Activated CD4-positive, alpha-beta T cell treated with anti-CD3 and anti-CD28 coated beads, Interleukin-2, amount 10 ng/mL, durations not matched to agents 7 days and 5 days (primary cell): Measurements from ENCODE around the gene MAST2. TPM values are rescaled to one million over a fixed set of nuclear protein-coding genes. Genes with fewer than 3 reads are reported as not detected.

Source experiments
- CTCF ChIA-PET: fragments of 350-600 bp; sonication (Branson Sonifier 250); formaldehyde crosslinking; loops from one replicate; lab custom pipeline; 2021; ENCODE audit warnings: antibody characterized with exemption; lab: Charles Lee
- POLR2A ChIA-PET: fragments of 350-600 bp; sonication (Branson Sonifier 250); formaldehyde crosslinking; loops from one replicate; lab custom pipeline; 2021; ENCODE audit warnings: antibody characterized with exemption; lab: Charles Lee
- DNase-seq: peaks from one replicate; pipeline ENCODE4 v3.0.0-alpha.2; 2020
- H3K27ac Mint-ChIP-seq: one replicate; pipeline ENCODE4 v1.8.0; 2021; ENCODE audit warnings: mild to moderate bottlenecking, moderate library complexity, mixed read lengths
- H3K27me3 Mint-ChIP-seq: one replicate; pipeline ENCODE4 v1.8.0; 2021; ENCODE audit warnings: mixed read lengths
- H3K36me3 Mint-ChIP-seq: one replicate; pipeline ENCODE4 v1.8.0; 2021; ENCODE audit warnings: low read depth, mixed read lengths
- H3K4me1 Mint-ChIP-seq: one replicate; pipeline ENCODE4 v1.8.0; 2021; ENCODE audit warnings: mixed read lengths
- H3K4me3 Mint-ChIP-seq: one replicate; pipeline ENCODE4 v1.8.0; 2021; ENCODE audit warnings: mild to moderate bottlenecking, moderate library complexity, mixed read lengths
- H3K9me3 Mint-ChIP-seq: one replicate; pipeline ENCODE4 v1.8.0; 2021; ENCODE audit warnings: mixed read lengths
- total RNA-seq, 2 experiments: library from RNA; stranded (reverse); gene quantifications; one replicate each; pipeline ENCODE4 v1.2.3, GENCODE V29; 2021

MAST2 gene
- total RNA-seq, 2 experiments from 2014 or later, result 25.2 to 26.3 TPM

- no peak for DNase-seq
- H3K27me3 Mint-ChIP-seq, result no peaks in the 10 kb centered on the region
- no peaks in the 10 kb centered on the region for H3K9me3 Mint-ChIP-seq
- H3K27ac Mint-ChIP-seq, result no peak overlapping the region
- no peaks in the 10 kb centered on the region for H3K4me1 Mint-ChIP-seq
- H3K36me3 Mint-ChIP-seq, result peaks cover 17% of the 10 kb centered on the region
- POLR2A ChIA-PET, result no interaction called here
- no peak overlapping the region for H3K4me3 Mint-ChIP-seq
- CTCF ChIA-PET, result interaction anchor here (0.9 kb wide), 1 partner anchor 14 kb away, joined by 3 read pairs; no protein-coding TSS in a partner anchor
These were observed 208.8 kb downstream of the MAST2 start for GRCh38 chr1:46012236-46012635.

- no peak for DNase-seq
These were observed 210.2 kb downstream of the MAST2 start for GRCh38 chr1:46013581-46013980.

DNA sequence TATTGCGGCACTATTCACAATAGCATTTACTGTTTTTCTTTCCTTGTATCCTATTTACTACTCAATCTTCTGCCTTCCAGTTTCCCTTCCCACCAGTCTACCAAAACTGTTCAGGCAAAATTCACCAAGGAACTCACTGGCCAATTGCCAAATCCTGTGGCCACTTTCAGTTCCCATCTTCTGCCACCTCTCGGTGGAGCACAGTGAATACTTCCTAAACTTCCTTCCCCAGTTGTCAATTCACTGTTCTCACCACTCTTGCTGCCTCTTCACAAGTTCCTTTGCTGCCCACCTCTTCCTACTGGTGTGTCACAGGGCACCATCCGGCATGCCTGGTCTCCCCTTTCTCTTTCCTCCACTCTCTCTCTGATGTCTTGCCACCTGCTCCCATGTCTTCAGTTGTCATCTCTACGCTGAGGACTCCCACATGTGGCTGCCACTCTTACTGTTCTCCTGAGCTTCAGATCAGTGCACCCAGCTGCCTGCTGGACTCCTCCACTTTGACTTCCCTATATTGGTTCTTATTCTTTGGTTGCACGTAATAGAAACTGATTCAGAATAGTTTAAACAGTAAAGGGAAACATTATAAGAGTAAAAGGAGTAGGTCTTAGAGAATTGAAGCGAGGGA lies 214.6 kb downstream of the MAST2 start:
- no peak overlapping the region for H3K4me3 Mint-ChIP-seq
- CTCF ChIA-PET, result interaction anchor here (0.8 to 1.9 kb wide), 2 partner anchors 12 to 13 kb away, joined by 4 to 5 read pairs; no protein-coding TSS in a partner anchor
- H3K4me1 Mint-ChIP-seq, result no peaks in the 10 kb centered on the region
- H3K27ac Mint-ChIP-seq, result no peak overlapping the region
- H3K27me3 Mint-ChIP-seq, result no peaks in the 10 kb centered on the region
- POLR2A ChIA-PET, result no interaction called here
- H3K9me3 Mint-ChIP-seq, result no peaks in the 10 kb centered on the region
- H3K36me3 Mint-ChIP-seq, result peaks cover 2% of the 10 kb centered on the region
- DNase-seq, result no peak

More at GRCh38 chr1:46013581-46013980, 210.2 kb downstream of the MAST2 start:
- Mint-ChIP-seq H3K36me3 (peaks cover 10% of the 10 kb centered on the region), H3K27me3 (no peaks in the 10 kb centered on the region), H3K27ac (no peak overlapping the region), H3K9me3 (no peaks in the 10 kb centered on the region), H3K4me3 (no peak overlapping the region), H3K4me1 (no peaks in the 10 kb centered on the region)
- ChIA-PET POLR2A (no interaction called here), CTCF (no interaction called here)

DNA sequence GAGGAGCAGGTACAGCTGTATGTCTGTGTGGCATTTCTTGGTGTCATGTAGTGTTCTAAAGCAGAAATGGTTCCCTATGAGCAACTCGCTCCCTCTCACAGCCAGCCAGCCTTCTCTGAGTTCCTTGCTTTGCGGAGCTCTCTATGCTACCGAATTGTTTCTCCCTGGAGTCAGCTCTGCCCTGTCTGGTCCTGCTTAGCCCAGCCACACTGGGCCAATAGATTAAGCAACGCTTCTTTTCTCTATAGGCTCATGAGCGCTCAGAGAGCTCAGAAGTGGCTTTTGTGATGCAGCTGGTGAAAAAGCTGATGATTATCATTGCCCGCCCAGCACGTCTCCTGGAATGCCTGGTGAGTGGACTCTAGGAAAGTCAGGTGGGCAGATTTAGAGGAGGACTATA lies 215.9 kb downstream of the MAST2 start:
- Mint-ChIP-seq H3K27me3 (no peaks in the 10 kb centered on the region), H3K4me1 (no peaks in the 10 kb centered on the region), H3K36me3 (peaks cover 7% of the 10 kb centered on the region), H3K27ac (no peak overlapping the region), H3K9me3 (no peaks in the 10 kb centered on the region), H3K4me3 (no peak overlapping the region)
- ChIA-PET CTCF (interaction anchor here (1.9 kb wide), 1 partner anchor 11 kb away, joined by 5 read pairs; no protein-coding TSS in a partner anchor), POLR2A (no interaction called here)
- DNase-seq, result no peak

- H3K4me1 Mint-ChIP-seq, result no peaks in the 10 kb centered on the region
- H3K4me3 Mint-ChIP-seq, result no peak overlapping the region
- no peaks in the 10 kb centered on the region for H3K9me3 Mint-ChIP-seq
- H3K36me3 Mint-ChIP-seq, result peaks cover 9% of the 10 kb centered on the region
- POLR2A ChIA-PET, result no interaction called here
- no peak for DNase-seq
- CTCF ChIA-PET, result no interaction called here
- no peak overlapping the region for H3K27ac Mint-ChIP-seq
- H3K27me3 Mint-ChIP-seq, result no peaks in the 10 kb centered on the region
These were observed 216.6 kb downstream of the MAST2 start for GRCh38 chr1:46020010-46020409.

DNA sequence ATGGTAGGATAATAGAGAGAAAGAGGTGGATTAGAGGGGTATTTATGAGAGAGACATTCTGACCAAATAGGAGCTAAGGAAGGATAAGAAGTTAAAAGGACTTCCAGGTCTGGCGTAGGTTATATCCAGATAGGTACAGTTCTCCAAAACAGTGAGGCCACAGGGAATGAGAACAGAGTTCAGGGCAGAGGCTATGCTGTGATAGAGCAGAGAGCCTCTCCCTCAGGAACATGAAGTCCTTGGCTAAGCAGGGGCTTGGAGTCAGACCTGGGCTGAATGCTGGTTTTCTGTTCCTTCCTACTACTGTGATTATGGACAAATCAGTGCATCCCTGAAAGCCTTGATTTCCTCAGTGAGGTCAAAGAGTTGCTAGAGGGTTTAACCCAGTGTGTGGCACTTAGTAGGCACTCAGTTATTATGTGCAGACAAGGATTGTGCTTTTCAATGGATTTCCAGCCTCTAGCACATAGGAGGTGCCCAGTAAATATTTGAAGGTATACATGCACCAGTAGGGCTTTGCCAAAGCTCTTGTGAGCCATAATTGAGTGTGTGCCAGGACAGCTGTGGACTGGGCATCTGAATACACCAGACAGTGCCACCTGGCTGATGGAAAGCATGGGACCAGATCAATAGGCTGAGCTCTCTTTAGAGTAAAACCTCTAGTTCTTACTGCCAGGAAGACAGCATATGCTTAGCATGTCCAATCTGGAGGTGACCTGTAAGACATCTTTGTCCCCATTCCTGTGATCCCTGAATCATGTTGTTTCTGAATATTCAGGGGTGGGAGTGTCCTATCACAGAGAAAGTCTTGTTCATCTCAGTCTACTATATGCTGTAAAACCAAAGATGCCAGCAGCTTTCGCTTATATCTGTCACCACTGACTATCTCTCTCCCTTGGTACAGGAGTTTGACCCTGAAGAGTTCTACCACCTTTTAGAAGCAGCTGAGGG lies 217.9 kb downstream of the MAST2 start:
- H3K27me3 Mint-ChIP-seq, result no peaks in the 10 kb centered on the region
- no peaks in the 10 kb centered on the region for H3K9me3 Mint-ChIP-seq
- no peaks in the 10 kb centered on the region for H3K4me1 Mint-ChIP-seq
- H3K36me3 Mint-ChIP-seq, result peaks cover 9% of the 10 kb centered on the region
- H3K27ac Mint-ChIP-seq, result no peak overlapping the region
- ChIA-PET POLR2A (no interaction called here), CTCF (no interaction called here)
- H3K4me3 Mint-ChIP-seq, result no peak overlapping the region
- no peak for DNase-seq

- ChIA-PET CTCF (no interaction called here), POLR2A (no interaction called here)
- Mint-ChIP-seq H3K27ac (peak overlapping the region; percentile 3), H3K4me1 (no peaks in the 10 kb centered on the region), H3K4me3 (no peak overlapping the region), H3K27me3 (no peaks in the 10 kb centered on the region), H3K36me3 (peaks cover 9% of the 10 kb centered on the region), H3K9me3 (no peaks in the 10 kb centered on the region)
- DNase-seq, result no peak
These were observed 223.1 kb downstream of the MAST2 start for GRCh38 chr1:46026531-46026930.

- H3K27ac Mint-ChIP-seq, result no peak overlapping the region
- CTCF ChIA-PET, result interaction anchor here (1.4 kb wide), 1 partner anchor 196 kb away, joined by 3 read pairs; no protein-coding TSS in a partner anchor
These were observed 224.6 kb downstream of the MAST2 start for GRCh38 chr1:46027788-46028573.

GRCh38 chr1:46030074-46030870 lies 226.9 kb downstream of the MAST2 start:
- Mint-ChIP-seq H3K9me3 (no peaks in the 10 kb centered on the region), H3K4me1 (no peaks in the 10 kb centered on the region), H3K27ac (no peak overlapping the region), H3K27me3 (no peaks in the 10 kb centered on the region), H3K4me3 (no peak overlapping the region), H3K36me3 (no peaks in the 10 kb centered on the region)
- POLR2A ChIA-PET, result no interaction called here
- DNase-seq, result no peak
- CTCF ChIA-PET, result interaction anchor here (2.1 kb wide), 1 partner anchor 11 kb away, joined by 5 read pairs; no protein-coding TSS in a partner anchor

More at GRCh38 chr1:46027788-46028573, 224.6 kb downstream of the MAST2 start:
- Mint-ChIP-seq H3K4me3 (no peak overlapping the region), H3K36me3 (peaks cover 9% of the 10 kb centered on the region), H3K9me3 (no peaks in the 10 kb centered on the region), H3K4me1 (no peaks in the 10 kb centered on the region), H3K27me3 (no peaks in the 10 kb centered on the region)
- DNase-seq, result no peak
- POLR2A ChIA-PET, result no interaction called here

- CTCF ChIA-PET, result interaction anchor here (2.1 kb wide), 1 partner anchor 12 kb away, joined by 5 read pairs; no protein-coding TSS in a partner anchor
- H3K27ac Mint-ChIP-seq, result no peak overlapping the region
- no peaks in the 10 kb centered on the region for H3K9me3 Mint-ChIP-seq
- no peak overlapping the region for H3K4me3 Mint-ChIP-seq
- POLR2A ChIA-PET, result no interaction called here
- no peaks in the 10 kb centered on the region for H3K4me1 Mint-ChIP-seq
- H3K36me3 Mint-ChIP-seq, result no peaks in the 10 kb centered on the region
- H3K27me3 Mint-ChIP-seq, result no peaks in the 10 kb centered on the region
- no peak for DNase-seq
These were observed 227.7 kb downstream of the MAST2 start for GRCh38 chr1:46030876-46031660.
